AG08395 (cell line): ENCODE data around the gene INSIG2.

Source experiments
- DNase-seq: peaks from one replicate; pipeline ENCODE4 v3.0.0; 2012; ENCODE audit warnings: mixed read lengths, low spot score

INSIG2 gene

GRCh38 chr2:118130385-118130784, 42.1 kb downstream of the INSIG2 start:
- no peak for DNase-seq

DNA sequence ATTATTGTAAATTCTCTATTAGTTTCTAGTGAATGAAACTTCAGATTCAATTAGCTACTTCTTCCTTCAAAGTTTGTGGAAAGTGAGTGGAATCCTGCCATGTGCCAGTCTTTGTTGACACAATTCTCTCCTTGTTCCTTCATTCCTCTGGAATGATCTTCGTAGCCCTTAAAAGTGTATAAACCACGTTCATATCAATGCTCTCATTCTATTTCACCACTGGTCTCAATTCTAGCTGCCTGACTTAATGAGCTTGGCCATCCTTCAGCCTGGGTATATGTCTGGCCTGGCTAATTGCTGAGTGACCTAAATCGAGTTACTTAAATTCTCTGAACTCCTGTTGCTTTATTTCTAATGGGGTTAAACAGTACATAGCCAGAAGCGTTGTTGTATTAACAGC, 43.5 kb downstream of the INSIG2 start:
- DNase-seq = no peak

- DNase-seq = no peak
Measured at GRCh38 chr2:118133916-118134315, 45.6 kb downstream of the INSIG2 start.

GRCh38 chr2:118134650-118135049, 46.4 kb downstream of the INSIG2 start:
- DNase-seq = no peak

- no peak for DNase-seq
Measured at GRCh38 chr2:118145207-118145606, 56.9 kb downstream of the INSIG2 start.

DNA sequence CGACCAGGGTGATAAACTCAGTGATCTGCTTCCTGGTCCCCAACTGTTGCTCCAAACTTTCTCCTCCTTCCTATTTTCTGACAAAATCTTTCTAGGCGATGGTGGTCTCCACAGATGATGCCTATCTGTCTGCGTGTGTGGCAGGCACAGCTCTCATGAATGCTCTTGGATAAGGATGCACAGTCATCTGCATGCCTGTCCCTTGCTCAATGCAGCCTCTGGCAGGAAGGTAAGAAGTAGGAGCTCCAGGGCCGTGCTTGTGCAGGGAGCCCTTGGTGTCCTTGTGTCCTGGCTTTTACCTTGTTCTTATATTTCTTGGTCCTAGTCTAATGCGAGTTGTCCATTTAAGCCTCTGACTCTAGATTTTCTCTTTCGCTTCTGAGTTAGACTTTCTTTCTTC, 57.5 kb downstream of the INSIG2 start:
- no peak for DNase-seq

GRCh38 chr2:118146315-118147283, 58.3 kb downstream of the INSIG2 start:
- no peak for DNase-seq

DNA sequence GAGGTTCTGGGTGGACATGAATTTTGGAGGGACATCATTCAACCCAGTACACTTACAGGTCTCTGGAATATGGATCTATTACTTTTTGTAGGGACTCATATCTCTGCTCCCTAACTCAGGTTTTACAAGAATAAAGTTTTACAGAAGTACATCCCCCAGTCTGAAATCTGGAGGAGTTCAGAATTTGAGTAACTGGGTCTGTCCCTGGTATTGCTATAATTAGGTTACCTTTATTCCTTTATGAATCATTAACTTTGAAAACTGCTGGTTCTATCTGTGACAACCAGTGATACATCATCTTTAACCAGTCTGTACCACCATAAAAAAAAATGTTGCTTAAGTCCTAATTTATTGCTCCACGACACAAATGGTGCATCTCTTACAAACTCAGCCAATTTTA, 59.9 kb downstream of the INSIG2 start:
- DNase-seq = no peak

DNA sequence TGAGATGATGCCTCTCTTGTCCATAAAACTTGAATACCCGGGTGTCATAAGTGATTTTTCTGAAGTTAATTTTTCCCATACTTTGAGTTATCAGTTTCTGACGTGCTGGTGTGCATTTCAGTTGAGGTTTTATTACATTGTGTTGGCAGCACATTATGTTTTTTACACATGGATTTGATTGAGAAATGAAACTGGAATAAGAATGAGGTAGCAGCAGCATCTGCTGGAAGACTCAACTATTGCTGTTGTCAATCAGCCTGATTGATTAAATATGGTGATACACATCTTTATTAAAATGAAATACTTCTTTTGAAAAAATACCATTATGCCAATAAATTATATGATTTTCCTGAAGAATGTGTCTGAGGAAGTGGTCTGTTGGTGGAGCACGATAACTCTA, 60.5 kb downstream of the INSIG2 start:
- no peak for DNase-seq

DNA sequence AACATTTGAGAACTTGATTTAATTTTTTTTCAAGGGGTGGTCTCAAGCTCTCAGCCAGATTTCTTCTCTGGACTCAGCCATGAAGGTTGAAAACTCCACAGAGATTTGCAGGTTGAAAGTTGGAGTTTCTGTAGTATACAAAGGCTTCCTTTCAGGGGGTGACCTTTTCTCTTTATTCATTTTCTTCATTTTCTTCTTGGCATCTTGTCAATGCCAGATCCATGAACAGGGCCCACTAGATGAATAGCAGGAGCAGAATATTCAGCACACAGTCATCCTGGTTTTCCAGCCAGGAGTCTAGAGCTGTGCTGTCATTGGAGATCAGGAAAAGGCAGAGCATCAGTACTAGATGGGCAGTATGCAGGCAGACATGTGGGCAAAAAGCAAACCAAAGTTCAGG, 62.0 kb downstream of the INSIG2 start:
- no peak for DNase-seq

GRCh38 chr2:118151831-118152230, 63.6 kb downstream of the INSIG2 start:
- no peak for DNase-seq

DNA sequence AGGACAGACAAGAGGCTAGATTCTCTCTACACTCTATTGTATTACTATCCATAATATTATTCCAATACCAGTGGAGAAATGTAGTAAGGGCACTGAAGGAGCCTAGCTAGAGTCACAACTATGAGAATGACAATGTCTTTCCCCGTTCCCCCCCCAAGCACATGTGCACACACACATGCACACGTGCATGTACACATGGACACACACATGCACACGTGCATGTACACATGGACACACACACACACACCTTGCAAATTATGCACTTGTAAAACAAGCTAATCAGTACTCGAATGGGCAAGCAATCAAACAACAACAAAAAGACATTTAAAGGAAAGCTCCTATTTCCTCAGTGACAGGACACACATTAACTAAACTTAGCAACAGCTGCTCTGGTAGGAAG, 65.2 kb downstream of the INSIG2 start:
- DNase-seq = no peak

DNA sequence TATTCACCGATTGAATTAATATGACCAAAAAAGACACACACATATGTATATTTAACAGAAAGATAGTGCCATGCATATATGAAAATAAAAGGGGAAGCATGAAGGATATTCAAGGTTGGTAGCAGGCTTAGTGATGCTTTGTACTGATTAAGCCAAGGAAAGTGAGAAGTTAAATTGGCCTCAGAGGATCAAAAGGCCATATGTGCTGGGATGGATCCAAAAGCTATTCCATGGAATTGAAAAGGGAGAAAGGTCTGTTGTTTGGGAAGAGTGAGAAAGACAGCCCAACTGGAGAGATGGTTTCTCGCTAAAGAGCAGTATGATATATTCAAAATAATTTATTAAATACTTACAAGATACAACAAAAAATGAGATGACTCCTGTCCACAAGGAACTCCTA, 65.9 kb downstream of the INSIG2 start:
- DNase-seq = no peak
